IMR-90 (cell line): Measurements from ENCODE around the gene PLCB4.

Source experiments
- MAFK ChIP-seq: IDR thresholded peaks from 2 replicates; pipeline ENCODE4 v1.6.1; 2012; ENCODE audit warnings: low read depth, low read length, improper control_type of control experiment
- MAZ ChIP-seq: IDR thresholded peaks from 2 replicates; pipeline ENCODE4 v1.6.1; 2012; ENCODE audit warnings: low read depth, mild to moderate bottlenecking, low read length, improper control_type of control experiment, moderate library complexity, borderline replicate concordance
- POLR2A ChIP-seq: IDR thresholded peaks from 2 replicates; pipeline ENCODE4 v1.6.1; 2012; ENCODE audit warnings: mild to moderate bottlenecking, low read depth, low read length
- RAD21 ChIP-seq: IDR thresholded peaks from 2 replicates; pipeline ENCODE4 v1.6.1; 2012; ENCODE audit warnings: low read length, improper control_type of control experiment
- RFX5 ChIP-seq: IDR thresholded peaks from 2 replicates; pipeline ENCODE4 v1.8.0; 2012; ENCODE audit warnings: low read depth, mild to moderate bottlenecking, low read length, moderate library complexity
- TF ChIP-seq, protein P1 (sequence below): conservative IDR thresholded peaks from 2 replicates; pipeline ENCODE4 v1.5.1; 2012; ENCODE audit warnings: mild to moderate bottlenecking, low read depth, low read length, improper control_type of control experiment

DNA sequence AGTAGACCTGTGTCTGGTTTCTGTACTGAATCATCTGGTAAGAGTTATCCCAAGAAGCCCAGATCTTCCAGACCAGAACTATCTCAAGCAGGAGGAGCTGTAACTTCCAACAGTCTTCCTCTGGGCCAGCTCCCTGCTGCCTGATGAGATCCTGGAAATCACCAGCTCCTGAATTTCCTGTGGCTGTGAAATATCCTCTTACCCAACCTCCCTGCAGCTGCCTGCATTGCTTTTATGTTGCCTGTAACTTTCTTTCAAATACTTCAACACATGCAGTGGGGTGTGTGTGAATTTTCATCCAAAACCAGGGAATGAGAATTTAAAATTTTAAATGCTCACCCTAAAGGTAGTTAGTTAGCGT, 285.0 kb downstream of the PLCB4 start:
- no peak for TF ChIP-seq MAZ
- TF ChIP-seq, protein P1, sequence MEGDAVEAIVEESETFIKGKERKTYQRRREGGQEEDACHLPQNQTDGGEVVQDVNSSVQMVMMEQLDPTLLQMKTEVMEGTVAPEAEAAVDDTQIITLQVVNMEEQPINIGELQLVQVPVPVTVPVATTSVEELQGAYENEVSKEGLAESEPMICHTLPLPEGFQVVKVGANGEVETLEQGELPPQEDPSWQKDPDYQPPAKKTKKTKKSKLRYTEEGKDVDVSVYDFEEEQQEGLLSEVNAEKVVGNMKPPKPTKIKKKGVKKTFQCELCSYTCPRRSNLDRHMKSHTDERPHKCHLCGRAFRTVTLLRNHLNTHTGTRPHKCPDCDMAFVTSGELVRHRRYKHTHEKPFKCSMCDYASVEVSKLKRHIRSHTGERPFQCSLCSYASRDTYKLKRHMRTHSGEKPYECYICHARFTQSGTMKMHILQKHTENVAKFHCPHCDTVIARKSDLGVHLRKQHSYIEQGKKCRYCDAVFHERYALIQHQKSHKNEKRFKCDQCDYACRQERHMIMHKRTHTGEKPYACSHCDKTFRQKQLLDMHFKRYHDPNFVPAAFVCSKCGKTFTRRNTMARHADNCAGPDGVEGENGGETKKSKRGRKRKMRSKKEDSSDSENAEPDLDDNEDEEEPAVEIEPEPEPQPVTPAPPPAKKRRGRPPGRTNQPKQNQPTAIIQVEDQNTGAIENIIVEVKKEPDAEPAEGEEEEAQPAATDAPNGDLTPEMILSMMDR, result no peak
- TF ChIP-seq POLR2A, result no peak
- no peak for TF ChIP-seq RAD21
- TF ChIP-seq MAFK, result no peak
- no peak for TF ChIP-seq RFX5
